Right renal pelvis (tissue), 4 donors: ENCODE results near the gene SOX1. TPM values are rescaled to one million over a fixed set of nuclear protein-coding genes. Genes with fewer than 3 reads are reported as not detected.

ENCODE experiments used
- DNase-seq, 4 donors: peaks; one replicate each; pipeline ENCODE4 v3.0.0-alpha.2; 2013; ENCODE audit warnings: low read depth in 4 of 4, low spot score in 3 of 4, missing footprints in 1 of 4
- polyA plus RNA-seq, 4 donors: library from polyadenylated mRNA; unstranded; fragments of 120-200 nt; gene quantifications; one replicate each; pipeline ENCODE4 v1.2.1, GENCODE V29; 2013; ENCODE audit not compliant: insufficient read length in 4 of 4

Gene SOX1
- polyA plus RNA-seq, 4 donors = not detected

DNA sequence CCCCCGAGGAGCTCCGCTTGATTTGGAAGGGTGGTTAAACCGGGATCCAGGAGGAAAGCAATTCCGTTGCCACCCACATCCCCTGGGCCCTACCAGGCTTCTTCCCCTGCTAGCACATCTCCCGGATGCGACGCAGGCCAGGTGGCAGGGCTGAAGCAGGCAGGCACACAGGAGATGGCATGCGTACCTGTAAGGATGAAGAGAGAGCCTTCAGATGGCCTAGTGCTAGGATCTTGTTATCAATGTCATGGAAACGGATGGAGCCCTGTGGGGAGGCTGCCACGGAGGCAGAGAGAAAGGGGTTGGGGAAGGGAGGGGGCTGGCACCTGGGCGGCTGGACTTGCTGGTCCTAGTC lies 8.5 kb upstream of the SOX1 start:
- no peak for DNase-seq

DNA sequence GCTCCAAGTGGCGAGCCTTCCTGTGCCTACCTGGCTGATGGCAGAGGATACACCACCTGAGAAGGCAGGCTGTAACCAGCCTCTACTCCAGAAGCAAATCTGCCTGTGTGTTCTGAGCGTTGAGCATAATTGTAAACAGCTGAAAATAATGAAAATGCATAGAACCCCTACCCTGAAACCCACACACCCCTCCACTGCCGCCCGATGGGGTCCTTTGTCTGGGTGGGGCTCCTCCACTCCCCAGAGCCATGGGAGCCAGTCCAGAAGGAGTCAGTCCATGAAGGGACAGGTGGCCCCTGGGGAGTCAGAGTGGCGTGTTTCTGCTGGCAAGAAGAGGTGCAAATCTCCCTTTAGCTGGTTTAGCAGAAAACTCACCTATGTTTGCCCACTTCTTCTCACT lies 8.0 kb upstream of the SOX1 start:
- no peak for DNase-seq

DNA sequence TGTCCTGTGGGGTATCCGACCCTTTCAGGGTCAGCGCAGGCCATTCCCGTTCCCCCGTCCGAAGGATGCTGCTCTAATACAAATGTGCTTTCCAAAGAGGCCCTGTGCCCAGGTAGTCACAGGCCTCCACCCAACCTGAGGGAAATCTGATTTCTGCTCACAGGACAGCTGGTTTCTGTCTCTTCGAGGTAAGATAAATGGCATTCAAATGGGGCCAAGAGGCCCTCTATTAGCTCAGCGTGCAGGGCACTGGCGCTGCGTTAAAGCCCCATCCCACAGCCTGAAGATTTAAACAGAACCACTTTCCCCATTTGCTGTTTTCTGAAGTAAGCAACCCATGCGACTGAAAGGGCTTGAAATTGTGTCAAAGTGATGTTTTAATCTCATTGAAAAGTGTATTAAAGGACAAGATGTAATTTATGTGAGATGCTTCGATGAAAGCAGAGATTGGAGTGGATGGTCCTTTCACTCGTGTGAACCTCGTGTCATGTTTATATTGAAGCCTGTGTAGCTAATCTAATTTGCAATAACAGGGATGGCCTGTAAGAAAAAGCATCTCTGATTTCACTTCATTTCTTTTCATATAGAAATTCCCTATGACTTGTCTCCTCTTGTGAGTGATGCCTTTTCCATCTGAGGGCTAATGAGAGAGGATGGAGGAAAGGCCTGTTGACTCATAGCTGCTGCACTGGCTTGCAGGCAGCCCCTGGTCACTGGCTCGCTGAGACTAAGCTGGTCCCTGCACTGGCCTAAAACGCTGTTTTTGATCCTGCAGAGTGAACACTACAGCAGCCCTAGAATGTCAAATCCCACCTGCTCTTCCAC lies 7.3 kb upstream of the SOX1 start:
- DNase-seq = no peak

DNA sequence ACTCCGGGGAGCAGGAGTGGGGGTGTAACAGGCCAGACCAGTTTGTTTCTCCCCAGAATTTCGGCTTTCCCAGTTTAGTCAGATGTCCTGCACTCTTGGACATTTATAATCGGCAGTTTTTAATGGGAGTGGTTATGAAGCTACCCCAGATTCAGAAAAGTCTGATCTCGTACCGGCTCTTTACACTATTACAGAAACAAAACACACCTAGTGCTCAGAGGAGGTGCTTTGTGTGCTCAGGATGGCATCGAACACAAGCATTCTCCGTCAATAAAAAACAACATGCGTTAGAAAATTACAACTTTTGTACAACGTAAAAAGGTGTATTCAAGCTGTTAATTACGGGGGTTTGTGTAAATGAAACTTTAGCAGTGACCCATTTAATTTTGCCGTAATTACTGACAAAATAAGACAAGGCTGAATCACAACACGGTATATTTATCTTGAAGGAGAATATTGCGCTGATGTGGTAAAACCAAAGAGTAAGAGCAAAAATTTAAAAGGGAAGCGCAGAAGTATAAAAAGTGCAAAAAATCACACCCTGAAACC lies 6.6 kb upstream of the SOX1 start:
- no peak for DNase-seq

- DNase-seq = no peak
Observed at GRCh38 chr13:112060899-112061366, 6.0 kb upstream of the SOX1 start.

DNA sequence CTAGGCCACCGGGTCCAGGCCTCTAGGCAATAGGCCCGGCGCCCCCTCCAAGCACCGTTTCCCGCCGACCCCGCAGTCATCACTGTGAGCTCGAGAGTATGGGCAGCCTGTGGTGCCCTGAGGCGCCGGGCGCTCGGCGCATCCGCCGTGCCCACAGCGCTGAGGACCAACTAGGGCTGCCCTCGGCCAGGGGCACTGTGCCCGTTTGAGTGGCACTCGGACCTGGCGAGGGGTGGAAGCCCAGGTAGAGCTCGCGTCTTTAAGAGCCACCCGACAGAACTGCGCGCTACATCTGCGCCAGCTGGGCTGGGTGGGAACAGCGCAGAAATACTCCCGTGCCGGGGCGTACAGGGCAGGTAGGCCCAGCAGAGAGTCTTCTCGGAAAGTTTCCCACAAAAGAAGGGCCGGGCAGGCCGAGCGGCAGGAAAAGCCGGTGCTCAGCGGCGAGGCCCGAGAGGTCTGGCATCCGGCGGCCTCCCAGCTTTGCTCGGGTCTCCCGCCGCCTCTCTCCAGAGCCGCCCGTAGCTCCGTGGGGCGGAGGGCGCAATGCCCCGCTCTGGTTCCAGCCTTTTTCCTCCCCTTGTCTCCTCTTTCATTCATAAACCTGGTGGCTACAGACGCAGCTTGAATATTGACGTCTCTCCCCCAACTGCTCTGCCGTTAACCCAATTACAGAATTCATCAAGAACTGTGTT lies 5.4 kb upstream of the SOX1 start:
- DNase-seq = no peak

GRCh38 chr13:112062072-112062567 lies 4.8 kb upstream of the SOX1 start:
- DNase-seq = no peak

DNA sequence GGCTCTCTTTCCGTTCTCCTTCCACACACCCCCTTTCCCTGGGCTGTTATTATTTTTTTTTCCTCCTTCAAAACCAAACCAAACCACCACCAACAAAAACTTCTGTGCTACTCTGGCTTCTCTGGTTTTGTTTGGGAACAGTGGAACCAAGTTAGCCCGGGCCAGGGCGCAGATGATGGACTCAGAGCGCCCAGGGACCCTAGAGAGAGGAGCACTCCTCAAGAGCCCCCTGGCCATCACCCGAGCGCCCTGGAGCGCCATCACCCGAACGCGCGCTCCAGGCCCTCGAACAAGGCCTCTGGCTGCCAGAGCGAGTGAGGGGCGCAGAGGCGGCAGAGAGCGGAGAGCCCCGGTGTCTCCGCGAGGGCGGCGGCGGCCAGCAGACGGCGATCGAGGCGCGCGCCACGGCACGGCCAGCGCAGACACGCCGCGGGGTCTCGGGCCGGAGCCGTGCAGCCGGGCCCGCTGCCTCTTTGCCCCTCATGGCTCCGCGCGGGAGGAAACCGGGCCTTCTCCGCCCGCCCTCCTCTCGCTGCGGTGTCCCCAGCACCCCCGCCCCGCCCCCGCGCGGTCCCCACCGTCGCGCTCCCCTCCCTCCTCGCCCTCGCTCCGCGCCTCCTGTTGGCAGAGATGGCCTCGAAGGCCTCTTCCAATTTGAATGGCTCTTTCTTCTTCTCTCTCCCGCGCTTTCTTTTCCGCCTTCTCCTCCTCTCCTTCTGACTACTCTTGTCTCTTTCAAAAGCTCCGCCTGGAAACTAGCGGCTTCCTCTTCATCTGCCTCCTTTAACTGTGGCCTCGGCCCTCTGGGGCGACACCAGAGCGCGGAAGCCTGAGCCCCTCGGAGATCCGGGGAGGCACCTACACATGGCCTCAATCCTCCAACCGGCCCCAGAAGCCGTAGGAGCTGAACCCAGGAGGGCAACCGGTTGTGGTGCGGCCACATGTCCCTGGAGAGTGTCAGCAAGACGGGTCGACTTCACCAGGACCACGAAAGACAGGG lies 4.1 kb upstream of the SOX1 start:
- no peak for DNase-seq

- no peak for DNase-seq
Observed at GRCh38 chr13:112063807-112064206, 3.1 kb upstream of the SOX1 start.

- no peak for DNase-seq
Observed at GRCh38 chr13:112064222-112064621, 2.7 kb upstream of the SOX1 start.

GRCh38 chr13:112065521-112065866 lies 1.5 kb upstream of the SOX1 start:
- DNase-seq = no peak

GRCh38 chr13:112065867-112066623 lies 904 bp upstream of the SOX1 start:
- DNase-seq = no peak

GRCh38 chr13:112066624-112067004 lies 335 bp upstream of the SOX1 start:
- no peak for DNase-seq

DNA sequence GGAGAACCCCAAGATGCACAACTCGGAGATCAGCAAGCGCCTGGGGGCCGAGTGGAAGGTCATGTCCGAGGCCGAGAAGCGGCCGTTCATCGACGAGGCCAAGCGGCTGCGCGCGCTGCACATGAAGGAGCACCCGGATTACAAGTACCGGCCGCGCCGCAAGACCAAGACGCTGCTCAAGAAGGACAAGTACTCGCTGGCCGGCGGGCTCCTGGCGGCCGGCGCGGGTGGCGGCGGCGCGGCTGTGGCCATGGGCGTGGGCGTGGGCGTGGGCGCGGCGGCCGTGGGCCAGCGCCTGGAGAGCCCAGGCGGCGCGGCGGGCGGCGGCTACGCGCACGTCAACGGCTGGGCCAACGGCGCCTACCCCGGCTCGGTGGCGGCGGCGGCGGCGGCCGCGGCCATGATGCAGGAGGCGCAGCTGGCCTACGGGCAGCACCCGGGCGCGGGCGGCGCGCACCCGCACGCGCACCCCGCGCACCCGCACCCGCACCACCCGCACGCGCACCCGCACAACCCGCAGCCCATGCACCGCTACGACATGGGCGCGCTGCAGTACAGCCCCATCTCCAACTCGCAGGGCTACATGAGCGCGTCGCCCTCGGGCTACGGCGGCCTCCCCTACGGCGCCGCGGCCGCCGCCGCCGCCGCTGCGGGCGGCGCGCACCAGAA lies 1.1 kb downstream of the SOX1 start:
- no peak for DNase-seq

GRCh38 chr13:112068540-112069060 lies 1.7 kb downstream of the SOX1 start:
- DNase-seq = no peak

DNA sequence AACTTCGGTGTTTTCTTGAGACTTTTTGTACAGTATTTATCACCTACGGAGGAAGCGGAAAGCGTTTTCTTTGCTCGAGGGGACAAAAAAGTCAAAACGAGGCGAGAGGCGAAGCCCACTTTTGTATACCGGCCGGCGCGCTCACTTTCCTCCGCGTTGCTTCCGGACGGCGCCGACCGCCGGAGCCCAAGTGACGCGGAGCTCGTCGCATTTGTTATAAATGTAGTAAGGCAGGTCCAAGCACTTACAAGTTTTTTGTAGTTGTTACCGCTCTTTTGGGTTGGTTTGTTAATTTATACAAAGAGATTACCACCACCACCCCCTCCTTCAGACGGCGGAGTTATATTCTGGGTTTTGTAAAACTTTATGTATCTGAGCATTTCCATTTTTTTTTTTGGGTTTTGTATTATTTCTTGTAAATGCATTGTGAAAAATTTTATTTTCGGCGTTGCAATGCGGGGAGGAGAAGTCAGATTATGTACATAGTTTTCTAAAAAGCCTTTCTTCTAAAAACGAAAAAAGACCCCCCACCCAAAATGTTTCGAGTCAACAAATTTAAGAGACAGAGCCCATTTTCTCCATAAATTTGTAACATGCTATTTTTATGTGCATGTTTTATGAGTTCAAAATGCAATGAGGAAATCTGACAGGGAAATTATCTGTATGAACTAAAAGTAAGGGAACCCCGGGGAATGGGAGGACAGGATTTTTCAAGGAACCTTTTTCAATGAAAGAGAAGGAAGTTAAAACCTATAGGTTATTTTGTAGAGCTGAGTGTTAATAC lies 2.3 kb downstream of the SOX1 start:
- DNase-seq = no peak

GRCh38 chr13:112069845-112070251 lies 2.9 kb downstream of the SOX1 start:
- no peak for DNase-seq

DNA sequence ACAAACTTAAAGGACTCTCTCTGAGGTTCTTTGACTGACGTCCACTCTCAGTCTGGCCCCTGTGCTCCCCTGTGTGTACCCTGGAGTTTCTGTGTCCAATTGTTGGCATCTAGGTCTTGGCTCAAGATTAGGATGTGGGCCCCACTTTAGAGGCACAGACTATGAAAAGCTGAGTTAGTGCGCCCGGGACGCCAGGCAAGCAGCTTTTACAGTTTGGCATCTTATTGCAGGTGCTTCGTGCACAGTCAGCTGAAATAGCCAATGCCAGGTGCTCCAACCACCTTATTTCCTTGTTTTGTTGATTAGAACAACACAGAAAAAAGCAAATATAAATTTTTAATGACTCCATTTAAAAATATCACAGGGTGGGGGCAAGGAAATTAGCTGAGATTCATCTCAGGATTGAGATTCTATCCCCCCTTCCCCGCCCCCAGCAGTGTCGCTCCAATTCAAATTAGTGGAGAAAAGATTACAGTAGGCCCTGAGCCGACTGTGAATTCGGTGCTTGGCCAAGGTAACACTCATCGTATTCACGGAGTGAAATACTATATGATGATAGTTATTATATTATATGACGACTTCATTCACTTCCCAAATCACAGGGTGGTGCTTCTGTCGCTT lies 4.3 kb downstream of the SOX1 start:
- DNase-seq = no peak
